ENCODE measurements around the gene LEPROT.
A peak's percentile ranks its signal among the peaks of the same experiment; 100 is the strongest.
"Not testable (repeated sequence)": the region's sequence is repeated elsewhere in the genome, so short reads cannot be mapped to it uniquely, and the experiment has no call there.

The LEPROT gene

DNA sequence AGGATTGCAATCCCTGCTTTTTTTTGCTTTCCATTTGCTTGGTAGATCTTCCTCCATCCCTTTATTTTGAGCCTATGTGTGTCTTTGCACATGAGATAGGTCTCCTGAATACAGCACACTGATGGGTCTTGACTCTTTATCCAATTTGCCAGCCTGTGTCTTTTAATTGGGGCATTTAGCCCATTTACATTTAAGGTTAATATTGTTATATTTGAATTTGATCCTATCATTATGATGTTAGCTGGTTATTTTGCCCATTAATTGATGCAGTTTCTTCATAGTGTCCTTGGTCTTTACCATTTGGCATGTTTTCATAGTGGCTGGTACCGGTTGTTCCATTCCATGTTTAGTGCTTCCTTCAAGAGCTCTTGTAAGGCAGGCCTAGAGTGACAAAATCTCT is 45.4 kb downstream of the LEPROT start:
- intact Hi-C loops (cut with DNase I); DNase-seq: not testable (repeated sequence)

DNA sequence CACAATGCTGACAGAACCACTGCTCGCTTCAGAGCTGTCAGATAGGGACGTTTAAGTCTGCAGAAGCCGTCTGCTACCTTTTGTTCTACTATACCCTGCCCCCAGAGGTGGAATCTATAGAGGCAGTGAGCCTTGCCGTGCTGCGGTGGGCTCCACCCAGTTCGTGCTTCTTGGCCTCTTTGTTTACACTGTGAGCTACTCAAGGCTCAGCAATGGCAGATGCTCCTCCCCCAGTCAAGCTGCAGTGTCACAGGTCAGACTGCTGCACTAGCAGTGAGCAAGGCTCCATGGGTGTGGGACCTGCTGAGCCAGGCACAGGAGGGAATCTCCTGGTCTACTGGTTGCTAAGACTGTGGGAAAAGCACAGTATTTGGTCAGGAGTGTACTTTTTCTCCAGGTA is 47.1 kb downstream of the LEPROT start:
- intact Hi-C loops (cut with DNase I) = no loop called here
- no peak for DNase-seq

DNA sequence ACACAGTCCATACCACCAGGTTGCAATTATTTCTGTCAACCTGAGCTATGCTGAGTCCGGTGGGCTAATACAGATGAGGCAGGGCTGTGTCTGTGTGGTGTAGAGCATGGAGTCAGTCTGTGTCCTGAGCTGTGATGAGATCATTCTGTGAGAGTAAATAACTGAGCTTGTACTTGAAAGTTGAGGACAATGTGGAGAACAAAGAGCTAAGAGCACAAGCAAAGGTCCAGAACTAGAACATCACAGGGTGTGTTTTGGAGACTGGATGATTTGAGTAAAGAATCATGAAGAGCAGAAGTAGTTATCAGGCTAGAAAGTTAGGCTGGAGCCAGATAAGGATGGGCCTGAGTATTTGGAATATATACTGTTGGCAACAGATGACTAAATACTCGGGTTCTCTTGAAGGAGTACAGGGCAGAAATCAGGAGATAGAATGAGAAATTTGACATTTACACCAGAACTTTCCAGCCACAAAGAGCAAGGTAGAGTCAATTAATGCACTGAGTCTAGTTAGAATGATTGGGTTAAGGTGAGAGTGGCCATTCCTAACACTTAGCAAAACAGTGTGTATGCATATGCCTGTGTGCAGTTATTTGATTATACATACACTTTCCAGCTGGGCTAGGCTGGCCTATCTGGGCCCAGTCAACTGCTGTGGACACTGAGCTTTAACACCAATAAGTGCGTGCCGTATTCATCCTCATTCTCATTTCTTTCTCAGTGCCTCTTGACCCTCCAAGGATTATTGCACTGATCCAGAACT is 48.8 kb downstream of the LEPROT start:
- no peak for DNase-seq
- intact Hi-C loops (cut with DNase I) = no loop called here

DNA sequence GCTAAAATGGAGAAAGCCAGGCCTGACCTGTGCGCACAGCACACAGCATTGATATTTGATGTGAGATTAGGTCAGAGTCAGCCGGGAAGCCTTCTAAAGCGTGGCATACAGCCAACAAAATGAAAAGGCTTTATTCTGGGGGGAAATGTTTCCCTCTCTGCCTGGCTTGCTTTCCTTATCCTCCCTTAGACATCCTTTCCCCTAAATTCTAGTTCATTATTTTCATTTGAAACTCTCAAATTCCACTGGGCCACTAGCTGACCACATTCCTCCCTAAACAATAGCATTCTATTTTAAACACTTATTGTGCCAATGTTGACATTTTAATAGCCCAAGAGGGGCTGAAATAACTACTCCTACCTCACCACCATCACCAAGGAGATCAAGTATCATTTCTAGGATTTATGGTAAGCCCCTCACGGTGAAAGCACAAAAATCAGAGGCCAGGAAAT is 49.4 kb downstream of the LEPROT start:
- peak in 3 of 42 donors; percentile 2 to 44 (median 4) for DNase-seq
- intact Hi-C loops (cut with DNase I) = no loop called here

DNA sequence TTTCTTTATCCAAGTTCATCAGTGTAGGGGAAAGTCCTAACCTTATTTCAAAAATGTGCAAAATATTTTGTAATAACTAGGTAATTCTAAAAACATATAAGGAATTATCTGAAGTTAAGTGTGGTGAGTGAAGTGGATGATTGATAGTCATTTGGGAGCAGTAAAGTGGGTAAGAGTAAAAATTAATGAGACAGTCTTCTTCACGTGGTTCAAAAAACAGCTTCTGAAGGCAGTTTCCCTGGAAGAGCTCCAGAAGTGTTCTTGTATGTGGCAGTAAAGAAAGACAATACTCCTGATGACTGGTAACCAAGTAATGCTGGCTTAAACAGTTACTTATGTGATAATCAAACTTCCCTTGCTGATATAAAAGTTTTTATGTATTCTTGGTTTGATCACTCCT is 50.3 kb downstream of the LEPROT start:
- no peak for DNase-seq
- intact Hi-C loops (cut with DNase I) = no loop called here

DNA sequence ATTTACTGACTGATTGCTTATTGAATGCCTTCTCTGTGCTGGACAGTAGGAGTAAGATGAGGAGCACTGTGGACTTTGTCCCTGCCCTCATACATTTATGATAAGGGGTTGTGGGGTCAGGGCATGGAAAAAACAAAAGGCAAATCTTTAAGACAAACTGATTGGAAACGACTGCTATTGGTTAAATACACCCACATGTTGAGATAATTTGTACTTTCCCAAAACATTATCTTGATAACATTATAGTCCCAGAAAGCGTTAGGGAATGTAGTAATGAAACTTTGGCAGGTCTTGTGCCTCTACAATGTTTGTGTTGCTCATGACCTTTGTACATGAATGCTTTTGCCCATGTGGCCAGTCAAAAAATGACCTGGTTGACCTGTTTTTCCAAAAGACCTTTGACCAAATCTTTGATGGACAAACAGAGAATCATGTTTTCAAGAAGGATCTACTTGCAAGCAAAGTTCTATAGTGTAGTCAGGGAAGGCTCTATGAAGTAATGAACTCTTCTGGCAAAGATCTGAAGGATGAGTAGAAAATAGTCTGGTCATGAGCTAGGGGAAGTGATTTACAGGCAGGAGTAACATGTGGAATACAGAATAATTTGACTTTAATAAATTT is 50.9 kb downstream of the LEPROT start:
- no peak for DNase-seq
- intact Hi-C loops (cut with DNase I) = no loop called here

DNA sequence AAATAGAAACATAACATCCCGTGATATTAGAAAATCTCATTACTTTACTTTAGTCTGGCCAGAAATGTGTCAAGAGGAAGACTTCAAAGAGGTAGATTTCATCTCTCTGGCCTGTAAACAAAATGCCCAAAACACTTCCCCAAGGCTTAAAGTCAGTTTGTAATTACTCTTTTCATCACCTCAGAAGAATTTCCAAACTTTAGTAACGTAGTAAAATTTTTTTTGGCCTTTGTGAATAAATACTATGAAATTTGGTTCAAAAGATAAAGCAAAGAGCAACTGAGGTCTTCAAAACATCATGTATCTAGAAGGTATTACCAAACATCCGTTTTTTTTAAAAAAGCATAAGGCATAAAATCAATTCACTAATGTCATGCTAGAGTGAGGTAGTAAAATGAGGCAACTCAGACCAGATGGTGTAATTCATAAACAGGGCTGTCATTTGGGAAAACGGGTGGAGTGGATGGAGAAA is 51.4 kb downstream of the LEPROT start:
- intact Hi-C loops (cut with DNase I) = no loop called here
- no peak for DNase-seq

DNA sequence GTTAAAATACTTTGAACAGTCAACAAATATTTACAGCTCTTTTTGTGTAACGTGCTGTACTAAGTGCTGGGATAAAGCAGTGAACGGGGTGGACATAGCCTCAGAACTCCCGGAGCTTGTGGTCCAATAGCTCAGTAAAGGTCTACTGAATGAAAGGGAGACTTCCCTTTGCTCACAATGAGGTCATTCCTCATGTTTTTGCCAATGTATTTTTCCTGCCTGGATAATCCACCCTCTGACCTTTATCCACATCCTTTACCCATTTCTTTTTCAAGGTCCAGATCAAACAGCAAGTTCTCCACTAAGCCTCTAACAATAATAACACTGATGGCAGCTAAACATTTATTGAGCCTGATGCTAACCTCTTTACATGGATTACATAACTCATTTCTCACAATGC is 55.9 kb downstream of the LEPROT start:
- intact Hi-C loops (cut with DNase I) = no loop called here
- no peak for DNase-seq

DNA sequence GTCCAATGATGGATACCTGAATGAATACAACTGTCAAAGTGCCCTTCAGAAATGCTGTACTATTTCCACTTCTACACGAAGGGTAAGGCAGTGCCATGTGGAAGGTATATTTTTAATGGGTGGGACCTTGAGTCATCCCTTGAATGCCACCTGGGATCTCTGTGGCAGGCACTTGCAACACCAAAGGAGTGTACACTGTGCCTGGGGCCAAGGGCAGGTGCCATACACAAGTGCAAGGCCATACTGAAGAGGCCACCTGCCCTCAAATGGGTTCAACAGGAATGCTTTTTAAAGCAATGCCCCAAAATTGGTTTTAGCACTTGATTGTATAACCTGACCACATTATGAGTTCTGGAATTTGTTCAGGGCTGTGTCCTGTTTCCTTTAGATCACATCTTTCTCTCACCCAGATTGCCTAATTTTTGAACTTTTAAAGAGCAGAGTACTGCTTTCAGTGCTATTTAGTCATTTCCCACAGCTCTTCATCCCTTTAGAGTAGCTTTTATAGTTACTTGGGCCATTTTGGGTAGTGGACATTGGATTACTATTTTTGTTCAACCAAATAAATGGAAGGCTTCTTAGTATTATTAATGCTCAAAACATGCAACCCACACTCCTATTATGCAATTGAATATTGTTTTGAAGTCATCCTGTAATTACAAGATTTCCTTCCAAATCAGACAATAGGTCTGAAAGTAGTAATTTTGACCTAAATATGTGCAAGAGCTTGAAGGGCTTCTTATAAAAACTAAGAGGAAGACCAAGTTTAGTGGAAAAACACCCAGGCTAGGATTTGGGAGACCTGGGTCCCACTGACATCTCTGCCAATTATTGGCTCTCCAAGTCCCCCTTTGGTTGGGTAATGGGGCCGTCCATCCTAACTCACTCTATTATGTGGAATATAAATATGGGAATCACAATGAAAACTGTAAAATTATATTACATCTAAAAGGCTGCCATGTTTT is 57.2 kb downstream of the LEPROT start:
- DNase-seq = no peak
- intact Hi-C loops (cut with DNase I) = no loop called here

DNA sequence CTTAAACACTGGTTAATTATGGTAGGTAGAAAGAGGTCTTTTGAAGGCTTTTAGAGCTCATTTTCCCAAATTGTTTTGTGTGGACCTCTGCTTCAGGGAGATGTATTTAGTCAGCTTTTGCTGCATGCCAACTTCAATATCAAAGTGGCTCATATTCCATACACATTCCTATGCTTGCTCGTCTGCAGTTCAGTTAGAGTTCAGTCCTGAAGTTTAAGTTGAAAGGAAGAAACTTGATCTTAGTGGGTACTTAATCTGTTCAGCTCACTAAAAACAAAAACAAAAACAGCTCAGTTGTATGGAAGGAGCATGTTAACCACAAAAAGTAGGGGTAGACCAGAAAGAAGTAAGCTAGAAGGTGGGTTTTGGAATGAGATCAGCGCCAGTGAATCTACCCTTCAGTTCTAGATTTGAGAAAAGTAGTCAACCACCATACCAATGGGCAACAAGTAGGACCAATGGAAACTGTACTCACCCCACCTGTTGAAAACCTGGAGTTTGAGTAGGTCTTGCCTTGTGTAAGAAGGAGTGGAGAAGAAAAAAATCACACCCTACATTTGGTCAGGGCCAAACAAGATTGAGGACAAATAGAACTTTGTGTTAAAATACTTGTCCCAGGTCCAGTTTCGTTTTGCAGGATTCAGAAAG is 58.0 kb downstream of the LEPROT start:
- DNase-seq = no peak
- intact Hi-C loops (cut with DNase I) = no loop called here

DNA sequence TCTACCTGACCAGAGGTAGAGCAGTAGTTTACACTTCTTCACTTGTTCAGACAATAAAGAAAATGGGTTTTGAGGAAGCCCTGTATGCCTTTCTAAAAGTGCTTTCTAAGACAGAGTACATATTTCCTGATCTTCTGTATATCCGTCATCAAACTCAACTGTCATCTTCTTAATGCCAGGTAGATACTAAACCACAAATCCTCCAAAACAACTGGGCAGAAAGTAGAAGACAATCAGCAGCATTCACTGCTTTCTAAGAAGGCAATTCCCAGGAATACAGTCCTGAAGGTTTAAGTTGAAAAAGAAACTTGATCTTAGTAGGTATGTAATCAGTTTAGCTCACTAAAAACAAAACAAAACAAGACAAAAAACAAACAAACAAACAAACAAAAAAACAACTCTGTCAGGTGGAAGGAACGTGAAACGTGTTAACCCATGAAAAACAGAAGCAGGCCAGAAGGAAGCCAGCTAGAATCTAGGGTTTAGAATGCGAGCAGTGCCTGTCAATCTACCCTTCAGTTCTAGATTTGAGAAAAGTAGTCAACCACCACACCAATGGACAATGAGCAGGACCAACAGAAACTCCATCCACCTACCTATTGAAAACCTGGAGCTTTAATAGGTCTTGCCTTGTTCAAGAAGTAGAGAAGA is 59.2 kb downstream of the LEPROT start:
- intact Hi-C loops (cut with DNase I) = no loop called here
- DNase-seq = no peak

DNA sequence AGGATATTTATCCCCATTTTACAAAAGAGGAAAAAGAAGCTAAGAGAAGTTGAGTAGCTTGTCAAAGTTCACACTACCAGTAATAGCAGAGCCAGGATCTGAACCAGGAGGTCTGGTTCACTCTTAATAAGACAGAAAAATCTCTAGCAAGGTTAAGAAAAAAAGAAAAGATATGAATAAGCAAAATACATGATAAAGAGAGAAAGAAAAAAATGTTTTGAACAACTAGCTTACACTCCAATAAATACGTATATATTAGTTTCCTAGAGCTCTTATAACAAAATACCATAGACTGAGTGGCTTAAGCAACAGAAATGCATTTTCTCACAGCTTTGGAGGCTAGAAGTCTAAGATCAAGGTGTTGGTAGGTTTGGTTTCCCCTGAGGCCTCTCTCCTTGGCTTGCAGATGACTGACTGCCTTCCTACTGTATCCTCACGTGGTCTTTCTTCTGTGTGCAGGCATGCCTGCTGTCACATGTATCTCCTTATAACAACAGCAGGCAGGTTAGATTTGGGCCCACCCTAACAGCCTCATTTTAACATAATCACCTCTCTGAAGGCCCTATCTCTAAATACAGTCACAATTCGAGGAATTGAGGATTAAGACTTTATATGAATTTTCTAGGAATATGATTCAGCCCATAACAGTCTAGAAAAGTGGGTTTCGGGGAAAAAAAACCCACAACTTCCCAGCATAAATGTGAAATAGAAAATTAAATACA is 60.4 kb downstream of the LEPROT start:
- intact Hi-C loops (cut with DNase I) = no loop called here
- DNase-seq = no peak

DNA sequence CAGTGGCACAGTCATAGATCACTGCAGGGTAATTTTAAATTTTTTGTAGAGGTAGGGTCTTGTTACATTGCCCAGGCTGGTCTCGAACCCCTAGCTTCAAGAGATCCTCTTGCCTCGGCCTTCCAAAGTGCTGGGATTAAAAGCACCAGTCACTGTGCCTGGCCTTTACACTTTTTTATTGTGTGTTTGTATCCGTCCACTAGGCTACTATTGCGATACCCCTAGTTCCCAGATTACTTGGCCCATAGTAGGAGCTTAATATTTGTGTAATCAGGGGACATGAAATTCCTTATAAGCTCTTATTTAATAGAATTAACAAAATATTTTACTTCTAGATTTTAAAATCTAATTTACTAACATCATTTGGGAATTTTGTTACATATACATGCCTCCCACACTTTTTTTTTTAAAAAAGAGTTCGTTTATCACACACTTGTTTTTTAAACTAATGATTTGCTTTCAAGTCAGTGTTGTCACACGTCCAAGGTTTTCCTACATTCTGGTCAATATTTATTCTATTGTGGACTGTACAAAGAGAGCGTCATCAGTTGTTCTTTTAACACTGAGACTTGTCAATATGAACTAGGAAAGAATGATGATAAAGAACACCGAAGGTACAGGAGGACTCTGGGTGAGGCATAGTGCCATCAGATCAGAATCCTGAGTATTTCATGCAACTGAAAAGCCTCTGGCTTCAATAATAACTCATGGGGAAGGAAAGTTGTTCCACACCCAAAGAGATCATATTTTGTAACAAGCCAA is 63.7 kb downstream of the LEPROT start:
- DNase-seq = no peak
- intact Hi-C loops (cut with DNase I) = no loop called here

All from head of caudate nucleus (tissue), 42 donors.